Bronchial epithelial cell (primary cell): ENCODE results near the gene SMAD4. TPM values are rescaled to one million over a fixed set of nuclear protein-coding genes. Genes with fewer than 3 reads are reported as not detected.
A peak's percentile ranks its signal among the peaks of the same experiment; 100 is the strongest.

Experiments used
- DNase-seq: peaks from one replicate; pipeline ENCODE4 v3.0.0-alpha.2; 2010; ENCODE audit warnings: low read depth
- FAIRE-seq: peaks from 2 replicates; lab custom pipeline; 2011; peaks lifted over from hg19 to GRCh38; lab: Jason Lieb, UNC
- H3K27me3 ChIP-seq: 2 replicates; pipeline ENCODE4 v1.5.1; 2011; ENCODE audit warnings: low read length; ENCODE audit not compliant: control insufficient read depth, insufficient read depth
- H3K36me3 ChIP-seq: 2 replicates; pipeline ENCODE4 v1.5.1; 2011; ENCODE audit warnings: low read length; ENCODE audit not compliant: control insufficient read depth, insufficient read depth
- H3K4me3 ChIP-seq: 2 replicates; pipeline ENCODE4 v1.5.1; 2011; ENCODE audit warnings: mild to moderate bottlenecking, low read depth, low read length, control low read depth
- CTCF ChIP-seq: IDR thresholded peaks from 2 replicates; pipeline ENCODE4 v1.5.1; 2011; ENCODE audit warnings: mild to moderate bottlenecking, moderate library complexity, low read length, control low read depth, inconsistent platforms; ENCODE audit not compliant: insufficient read depth, severe bottlenecking
- total RNA-seq: library from RNA; depleted of rRNA; stranded (reverse); fragments of >200 nt; gene quantifications from 2 replicates; pipeline ENCODE4 v1.2.1, GENCODE V29; 2014

SMAD4 gene
- total RNA-seq, 1 donor from 2014 or later: 64.5 TPM

GRCh38 chr18:51038110-51038509 lies 8.1 kb downstream of the SMAD4 start:
- DNase-seq: no peak
- H3K36me3 ChIP-seq: no peaks in the 10 kb centered on the region
- FAIRE-seq: no peak
- no peak overlapping the region for H3K4me3 ChIP-seq
- H3K27me3 ChIP-seq: no peaks in the 10 kb centered on the region
- TF ChIP-seq CTCF: no peak

GRCh38 chr18:51039138-51040112 lies 9.4 kb downstream of the SMAD4 start:
- DNase-seq (peak; percentile 18), FAIRE-seq (no peak)
- TF ChIP-seq CTCF: no peak
- H3K4me3 ChIP-seq: no peak overlapping the region
- H3K36me3 ChIP-seq: no peaks in the 10 kb centered on the region
- no peaks in the 10 kb centered on the region for H3K27me3 ChIP-seq

- H3K27me3 ChIP-seq: no peaks in the 10 kb centered on the region
- DNase-seq: no peak
- TF ChIP-seq CTCF: no peak
- no peak for FAIRE-seq
- no peak overlapping the region for H3K4me3 ChIP-seq
- H3K36me3 ChIP-seq: no peaks in the 10 kb centered on the region
These were observed 11.8 kb downstream of the SMAD4 start for GRCh38 chr18:51041677-51042352.

GRCh38 chr18:51044928-51045585 lies 15.0 kb downstream of the SMAD4 start:
- no peak for DNase-seq
- no peak overlapping the region for H3K4me3 ChIP-seq
- no peak for FAIRE-seq
- no peak for TF ChIP-seq CTCF
- H3K27me3 ChIP-seq: no peaks in the 10 kb centered on the region
- peaks cover 8% of the 10 kb centered on the region for H3K36me3 ChIP-seq

- no peak for TF ChIP-seq CTCF
- FAIRE-seq: no peak
- H3K4me3 ChIP-seq: no peak overlapping the region
- H3K36me3 ChIP-seq: peaks cover 9% of the 10 kb centered on the region
- DNase-seq: no peak
- H3K27me3 ChIP-seq: no peaks in the 10 kb centered on the region
These were observed 18.2 kb downstream of the SMAD4 start for GRCh38 chr18:51048190-51048589.
